Neural progenitor cell (in vitro differentiated cells): ENCODE measurements around the gene LBX1. TPM values are rescaled to one million over a fixed set of nuclear protein-coding genes. Genes with fewer than 3 reads are reported as not detected.
A peak's percentile ranks its signal among the peaks of the same experiment; 100 is the strongest.

Experiments
- DNase-seq: peaks from one replicate; pipeline ENCODE4 v3.0.0-alpha.2; 2016; ENCODE audit warnings: low spot score
- H2AFZ ChIP-seq: fragments of 200-600 bp; sonication (generic); replicated peaks from 2 replicates; pipeline ENCODE4 v1.6.1; 2016; ENCODE audit warnings: antibody characterized with exemption
- H3F3A ChIP-seq: fragments of 200-600 bp; sonication (generic); 2 replicates; pipeline ENCODE4 v1.6.1; 2016; ENCODE audit warnings: antibody characterized with exemption, low read depth
- H3K27ac ChIP-seq: fragments of 200-600 bp; sonication (generic); 2 replicates; pipeline ENCODE4 v1.5.1; 2016; ENCODE audit warnings: mild to moderate bottlenecking
- H3K27me3 ChIP-seq: fragments of 200-600 bp; sonication (generic); 2 replicates; pipeline ENCODE4 v1.6.1; 2016; ENCODE audit warnings: mild to moderate bottlenecking, moderate library complexity
- H3K36me3 ChIP-seq: fragments of 200-600 bp; sonication (generic); 2 replicates; pipeline ENCODE4 v1.5.1; 2016
- H3K4me1 ChIP-seq: fragments of 200-600 bp; sonication (generic); 2 replicates; pipeline ENCODE4 v1.6.1; 2016; ENCODE audit warnings: mixed run types
- H3K4me2 ChIP-seq: fragments of 200-600 bp; sonication (generic); 2 replicates; pipeline ENCODE4 v1.6.1; 2016
- H3K4me3 ChIP-seq: fragments of 200-600 bp; sonication (generic); 2 replicates; pipeline ENCODE4 v1.5.1; 2016
- H3K79me2 ChIP-seq: fragments of 200-600 bp; sonication (generic); 2 replicates; pipeline ENCODE4 v1.6.1; 2016; ENCODE audit warnings: low read depth
- H3K9ac ChIP-seq: fragments of 200-600 bp; sonication (generic); 2 replicates; pipeline ENCODE4 v1.6.1; 2016
- H3K9me3 ChIP-seq: fragments of 200-600 bp; sonication (generic); 2 replicates; pipeline ENCODE4 v1.5.1; 2016; ENCODE audit warnings: low read depth
- H4K20me1 ChIP-seq: fragments of 200-600 bp; sonication (generic); 2 replicates; pipeline ENCODE4 v1.6.1; 2016; ENCODE audit warnings: low read depth
- H3K27ac Mint-ChIP-seq: 3 replicates; pipeline ENCODE4 v1.8.0; 2021; ENCODE audit warnings: mixed read lengths
- H3K27me3 Mint-ChIP-seq: 2 replicates; pipeline ENCODE4 v1.8.0; 2022; ENCODE audit warnings: low read depth, mild to moderate bottlenecking, inconsistent platforms, moderate library complexity, mixed read lengths; ENCODE audit not compliant: insufficient read depth
- H3K36me3 Mint-ChIP-seq: 3 replicates; pipeline ENCODE4 v1.8.0; 2021; ENCODE audit warnings: mixed read lengths
- H3K4me1 Mint-ChIP-seq: 3 replicates; pipeline ENCODE4 v1.8.0; 2021; ENCODE audit warnings: mixed read lengths
- H3K4me3 Mint-ChIP-seq: 3 replicates; pipeline ENCODE4 v1.8.0; 2021; ENCODE audit warnings: mild to moderate bottlenecking, moderate library complexity, mixed read lengths
- H3K9me3 Mint-ChIP-seq: 3 replicates; pipeline ENCODE4 v1.8.0; 2020; ENCODE audit warnings: mixed read lengths
- CTCF ChIP-seq: fragments of 200-600 bp; sonication (generic); IDR thresholded peaks from 2 replicates; pipeline ENCODE4 v1.5.1; 2017; ENCODE audit warnings: antibody characterized with exemption, mild to moderate bottlenecking
- EZH2 ChIP-seq: fragments of 200-600 bp; sonication (generic); IDR thresholded peaks from 2 replicates; pipeline ENCODE4 v1.6.1; 2017; ENCODE audit warnings: antibody characterized with exemption, mild to moderate bottlenecking, moderate library complexity
- EZH2phosphoT487 ChIP-seq: fragments of 200-600 bp; sonication (generic); IDR thresholded peaks from 2 replicates; pipeline ENCODE4 v1.6.1; 2017; ENCODE audit warnings: antibody characterized with exemption
- total RNA-seq: library from RNA; depleted of rRNA; stranded (reverse); fragments of >200 nt; gene quantifications from 2 replicates; pipeline ENCODE4 v1.2.3, GENCODE V29; 2015; ENCODE audit warnings: low replicate concordance

LBX1 gene
- total RNA-seq, 1 donor from 2014 or later: not detected

- peaks cover 100% of the 10 kb centered on the region for H3K27me3 ChIP-seq
- H3K27ac ChIP-seq: no peak overlapping the region
- DNase-seq: no peak
- H3K9me3 ChIP-seq: no peaks in the 10 kb centered on the region
- H3K9ac ChIP-seq: no peak overlapping the region
- H3K4me2 ChIP-seq: no peak overlapping the region
- H3K27ac Mint-ChIP-seq: no peak overlapping the region
- H4K20me1 ChIP-seq: peaks cover 100% of the 10 kb centered on the region
- no peak for TF ChIP-seq CTCF
- TF ChIP-seq EZH2: no peak
- TF ChIP-seq EZH2phosphoT487: peak; percentile 24
- no peak overlapping the region for H3K4me3 Mint-ChIP-seq
- H3K36me3 ChIP-seq: no peaks in the 10 kb centered on the region
- no peak overlapping the region for H2AFZ ChIP-seq
- H3K36me3 Mint-ChIP-seq: no peaks in the 10 kb centered on the region
- no peak overlapping the region for H3K4me3 ChIP-seq
- H3K9me3 Mint-ChIP-seq: peaks cover 6% of the 10 kb centered on the region
- peaks cover 25% of the 10 kb centered on the region for H3K4me1 ChIP-seq
- H3K27me3 Mint-ChIP-seq: peaks cover 89% of the 10 kb centered on the region
- peaks cover 37% of the 10 kb centered on the region for H3K4me1 Mint-ChIP-seq
- peaks cover 43% of the 10 kb centered on the region for H3F3A ChIP-seq
- no peaks in the 10 kb centered on the region for H3K79me2 ChIP-seq
Measured at GRCh38 chr10:101219946-101220451, 9.3 kb downstream of the LBX1 start.

- Mint-ChIP-seq H3K4me3 (no peak overlapping the region), H3K9me3 (peaks cover 6% of the 10 kb centered on the region), H3K4me1 (peaks cover 39% of the 10 kb centered on the region), H3K27ac (no peak overlapping the region), H3K27me3 (peaks cover 92% of the 10 kb centered on the region), H3K36me3 (no peaks in the 10 kb centered on the region)
- H3K4me3 ChIP-seq: no peak overlapping the region
- H3K79me2 ChIP-seq: no peaks in the 10 kb centered on the region
- TF ChIP-seq EZH2phosphoT487: peak; percentile 78
- TF ChIP-seq CTCF: no peak
- peak; percentile 90 for TF ChIP-seq EZH2
- DNase-seq: no peak
- H3K4me1 ChIP-seq: peaks cover 19% of the 10 kb centered on the region
- H3F3A ChIP-seq: peaks cover 37% of the 10 kb centered on the region
- no peaks in the 10 kb centered on the region for H3K36me3 ChIP-seq
- H2AFZ ChIP-seq: no peak overlapping the region
- H4K20me1 ChIP-seq: peaks cover 97% of the 10 kb centered on the region
- H3K9ac ChIP-seq: no peak overlapping the region
- no peak overlapping the region for H3K4me2 ChIP-seq
- H3K27ac ChIP-seq: no peak overlapping the region
- H3K27me3 ChIP-seq: peaks cover 100% of the 10 kb centered on the region
- H3K9me3 ChIP-seq: no peaks in the 10 kb centered on the region
Measured at GRCh38 chr10:101219139-101219945, 9.9 kb downstream of the LBX1 start.

GRCh38 chr10:101218351-101219138 lies 10.7 kb downstream of the LBX1 start:
- no peak for DNase-seq
- Histone ChIP-seq H3K27ac (no peak overlapping the region), H4K20me1 (peaks cover 93% of the 10 kb centered on the region), H3K9ac (no peak overlapping the region), H2AFZ (no peak overlapping the region), H3K4me1 (peaks cover 18% of the 10 kb centered on the region), H3K4me3 (no peak overlapping the region), H3K27me3 (peaks cover 100% of the 10 kb centered on the region), H3K9me3 (no peaks in the 10 kb centered on the region), H3K4me2 (peak overlapping the region; percentile 57), H3F3A (peaks cover 31% of the 10 kb centered on the region), H3K79me2 (no peaks in the 10 kb centered on the region), H3K36me3 (no peaks in the 10 kb centered on the region)
- Mint-ChIP-seq H3K4me3 (no peak overlapping the region), H3K9me3 (peaks cover 6% of the 10 kb centered on the region), H3K4me1 (peaks cover 41% of the 10 kb centered on the region), H3K27me3 (peaks cover 93% of the 10 kb centered on the region), H3K27ac (peak overlapping the region; percentile 27), H3K36me3 (no peaks in the 10 kb centered on the region)
- peak; percentile 63 for TF ChIP-seq EZH2
- no peak for TF ChIP-seq CTCF
- peak; percentile 69 for TF ChIP-seq EZH2phosphoT487
